Kidney (tissue), 14 donors: ENCODE measurements around the gene TOMM22. TPM values are rescaled to one million over a fixed set of nuclear protein-coding genes. Genes with fewer than 3 reads are reported as not detected.

Experiments
- DNase-seq, 5 donors: peaks; one replicate each; pipeline ENCODE4 v3.0.0-alpha.2; 2013 to 2020
- FAIRE-seq: peaks from 2 replicates; lab custom pipeline; 2012; peaks lifted over from hg19 to GRCh38; lab: Jason Lieb, UNC
- H3K27ac ChIP-seq, 2 donors: one replicate each; pipeline ENCODE4 v1.7.0; 2013; ENCODE audit warnings: low read depth in 2 of 2, low read length in 2 of 2, inconsistent platforms in 1 of 2
- H3K27me3 ChIP-seq: one replicate; pipeline ENCODE4 v1.7.1; 2013; ENCODE audit warnings: low read length, inconsistent platforms; ENCODE audit not compliant: control insufficient read depth, insufficient read depth
- H3K36me3 ChIP-seq, 3 donors: one replicate each; pipeline versions ENCODE4 v1.7.0 to v1.7.1; 2013; ENCODE audit warnings: low read length in 3 of 3, control low read depth in 1 of 3, inconsistent platforms in 1 of 3; ENCODE audit not compliant: insufficient read depth in 3 of 3, control insufficient read depth in 2 of 3
- H3K4me1 ChIP-seq, 3 donors: one replicate each; pipeline versions ENCODE4 v1.7.0 to v1.7.1; 2013; ENCODE audit warnings: low read length in 3 of 3, inconsistent platforms in 1 of 3, low read depth in 1 of 3; ENCODE audit not compliant: control insufficient read depth in 2 of 3, insufficient read depth in 2 of 3
- H3K4me3 ChIP-seq, 3 donors: one replicate each; pipeline versions ENCODE4 v1.7.0 to v1.8.1; 2013; ENCODE audit warnings: low read length in 3 of 3, control low read depth in 1 of 3, inconsistent platforms in 1 of 3
- H3K9ac ChIP-seq, 3 donors: one replicate each; pipeline versions ENCODE4 v1.7.0 to v1.7.1; 2013; ENCODE audit warnings: low read length in 3 of 3, control low read depth in 1 of 3, inconsistent platforms in 1 of 3
- H3K9me3 ChIP-seq, 3 donors: one replicate each; pipeline versions ENCODE4 v1.7.0 to v1.7.1; 2013; ENCODE audit warnings: low read length in 3 of 3, control low read depth in 1 of 3, inconsistent platforms in 1 of 3; ENCODE audit not compliant: control insufficient read depth in 2 of 3, insufficient read depth in 1 of 3
- CTCF ChIP-seq: IDR thresholded peaks from 3 replicates; pipeline ENCODE4 v1.5.1; 2012; ENCODE audit warnings: mild to moderate bottlenecking, moderate library complexity, borderline replicate concordance; ENCODE audit not compliant: insufficient read depth; ENCODE audit errors: extremely low read depth
- intact Hi-C: fragments of 100-400 bp; cut with DNase I; formaldehyde crosslinking; loops from one replicate; pipeline ENCODE4 v1.11.1; 2022
- polyA plus RNA-seq: library from polyadenylated mRNA; stranded (reverse); fragments of 350-450 nt; fragmentation: Illumina TruSeq; extraction: RNeasy Lipid Tissue Mini Kit (QIAGEN cat#74804); gene quantifications from one replicate; pipeline ENCODE4 v1.2.3, GENCODE V29; 2014; ENCODE audit warnings: low read depth, low replicate concordance; ENCODE audit not compliant: insufficient read depth
- total RNA-seq: library from RNA; stranded (reverse); fragmentation: NEBNext Ultra II Directional; extraction: Animal tissue kit (Norgen Biotek cat#: 25700); gene quantifications from one replicate; pipeline ENCODE4 v1.2.1, GENCODE V29; 2021
- donor health status: control.
- donor health status: control.
- donor health status: control.
- donor health status: control.
- donor health status: control.
- donor health status: DM: yes; HTN: yes; CAD: no.
- donor health status: Normal renal cell carcinoma (clear cell type).

The TOMM22 gene
- total and polyA plus RNA-seq, 2 donors from 2014 or later, result 55.0 to 103 TPM

- no peak for DNase-seq
- no peaks in the 10 kb centered on the region for H3K36me3 ChIP-seq
- no peak for TF ChIP-seq CTCF
- peak overlapping the region; percentile 13 to 95 (median 33) for H3K9ac ChIP-seq
- intact Hi-C loops, result no loop called here
- H3K27ac ChIP-seq, result peak overlapping the region in 1 of 2 donors; percentile 92
- FAIRE-seq, result no peak
- peak overlapping the region; percentile 53 to 84 (median 80) for H3K4me3 ChIP-seq
- H3K4me1 ChIP-seq, result peaks cover 6 to 33% (median 28%) of the 10 kb centered on the region in 3 donors
- H3K27me3 ChIP-seq, result no peaks in the 10 kb centered on the region
- no peaks in the 10 kb centered on the region for H3K9me3 ChIP-seq
These were observed 17.4 kb downstream of the TOMM22 start for GRCh38 chr22:38699143-38699542.

- intact Hi-C loops, result no loop called here
- Histone ChIP-seq H3K4me3 (peak overlapping the region; percentile 53 to 84 (median 80)), H3K9me3 (no peaks in the 10 kb centered on the region), H3K27me3 (no peaks in the 10 kb centered on the region), H3K4me1 (peaks cover 8 to 33% (median 27%) of the 10 kb centered on the region in 3 donors), H3K36me3 (no peaks in the 10 kb centered on the region), H3K9ac (peak overlapping the region; percentile 13 to 95 (median 61)), H3K27ac (peak overlapping the region; percentile 92 to 97)
- FAIRE-seq, result no peak
- TF ChIP-seq CTCF, result no peak
- peak in 2 of 5 donors; percentile 58 to 69 for DNase-seq
These were observed 18.0 kb downstream of the TOMM22 start for GRCh38 chr22:38699784-38700183.

GRCh38 chr22:38700270-38700788 lies 18.6 kb downstream of the TOMM22 start:
- no peaks in the 10 kb centered on the region for H3K36me3 ChIP-seq
- H3K27ac ChIP-seq, result peak overlapping the region; percentile 92 to 97
- H3K9ac ChIP-seq, result peak overlapping the region; percentile 13 to 95 (median 94)
- DNase-seq (peak in 1 of 5 donors; percentile 93), FAIRE-seq (no peak)
- H3K9me3 ChIP-seq, result no peaks in the 10 kb centered on the region
- H3K4me3 ChIP-seq, result peak overlapping the region; percentile 80 to 85 (median 84)
- TF ChIP-seq CTCF, result no peak
- H3K27me3 ChIP-seq, result no peaks in the 10 kb centered on the region
- H3K4me1 ChIP-seq, result peaks cover 8 to 36% (median 25%) of the 10 kb centered on the region in 3 donors
- intact Hi-C loops, result no loop called here
